ENCODE measurements around the gene XAGE1A.
"Not testable (repeated sequence)": the region's sequence is repeated elsewhere in the genome, so short reads cannot be mapped to it uniquely, and the experiment has no call there.

DNA sequence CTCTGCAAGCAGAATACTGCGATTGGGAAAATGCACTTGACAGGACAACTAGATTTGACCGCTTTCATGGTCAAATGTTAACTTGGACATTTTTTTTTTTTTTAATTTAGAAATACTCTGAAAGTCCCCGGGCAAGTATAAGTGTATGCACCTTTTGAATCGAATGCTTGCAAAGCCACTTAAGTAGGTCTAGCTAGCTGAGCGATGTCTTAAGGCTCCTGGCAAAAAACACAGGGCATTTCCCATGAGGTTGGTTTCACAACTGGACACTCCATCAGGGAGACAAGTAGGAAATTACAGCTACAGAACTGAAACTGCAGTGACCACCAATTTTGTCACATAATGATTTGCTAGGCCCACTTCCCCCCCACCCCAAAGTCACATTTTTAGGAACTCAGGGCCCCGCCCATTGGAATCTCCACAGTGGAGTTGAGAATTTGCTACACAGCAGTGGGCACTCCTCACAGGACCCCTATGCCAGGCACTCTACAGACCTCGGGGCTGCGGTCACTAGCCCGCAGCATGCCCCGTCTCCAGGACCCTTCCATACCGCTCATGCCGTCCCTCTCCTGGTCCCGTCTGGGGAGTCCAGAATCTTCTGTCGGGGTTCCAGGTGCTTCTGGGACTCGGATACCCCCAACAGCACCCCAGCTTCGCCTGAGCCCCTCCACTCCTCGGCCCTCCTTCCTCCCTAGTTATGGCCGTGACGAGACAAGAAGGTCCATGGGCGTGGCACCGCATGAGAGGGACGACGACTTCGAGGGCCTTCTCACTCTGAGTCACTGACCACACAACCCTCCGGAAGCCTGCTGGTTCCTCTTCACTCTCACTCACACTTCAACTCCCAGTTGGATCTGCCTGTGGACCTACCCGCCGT, 20.7 kb downstream of the XAGE1A start:
- TF ChIP-seq, protein P1, sequence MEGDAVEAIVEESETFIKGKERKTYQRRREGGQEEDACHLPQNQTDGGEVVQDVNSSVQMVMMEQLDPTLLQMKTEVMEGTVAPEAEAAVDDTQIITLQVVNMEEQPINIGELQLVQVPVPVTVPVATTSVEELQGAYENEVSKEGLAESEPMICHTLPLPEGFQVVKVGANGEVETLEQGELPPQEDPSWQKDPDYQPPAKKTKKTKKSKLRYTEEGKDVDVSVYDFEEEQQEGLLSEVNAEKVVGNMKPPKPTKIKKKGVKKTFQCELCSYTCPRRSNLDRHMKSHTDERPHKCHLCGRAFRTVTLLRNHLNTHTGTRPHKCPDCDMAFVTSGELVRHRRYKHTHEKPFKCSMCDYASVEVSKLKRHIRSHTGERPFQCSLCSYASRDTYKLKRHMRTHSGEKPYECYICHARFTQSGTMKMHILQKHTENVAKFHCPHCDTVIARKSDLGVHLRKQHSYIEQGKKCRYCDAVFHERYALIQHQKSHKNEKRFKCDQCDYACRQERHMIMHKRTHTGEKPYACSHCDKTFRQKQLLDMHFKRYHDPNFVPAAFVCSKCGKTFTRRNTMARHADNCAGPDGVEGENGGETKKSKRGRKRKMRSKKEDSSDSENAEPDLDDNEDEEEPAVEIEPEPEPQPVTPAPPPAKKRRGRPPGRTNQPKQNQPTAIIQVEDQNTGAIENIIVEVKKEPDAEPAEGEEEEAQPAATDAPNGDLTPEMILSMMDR (IDR thresholded peaks at IDR 0.05): not testable (repeated sequence)
- not testable (repeated sequence) for TF ChIP-seq POLR2A (IDR thresholded peaks at IDR 0.05)

Measured in body of pancreas (tissue), 4 donors.